SU-DHL-6 (cell line): ENCODE data around the gene GOLGA6C.
"Not testable (repeated sequence)": the region's sequence is repeated elsewhere in the genome, so short reads cannot be mapped to it uniquely, and the experiment has no call there.

Source experiments
- H2AFZ ChIP-seq: fragments of 200-600 bp; sonication (generic); 2 replicates; pipeline ENCODE4 v1.6.1; 2014; ENCODE audit warnings: low read depth, mild to moderate bottlenecking, moderate library complexity, mixed read lengths, antibody characterized with exemption, low read length; ENCODE audit not compliant: severe bottlenecking
- H3F3A ChIP-seq: fragments of 200-600 bp; shearing (Covaris generic); 2 replicates; pipeline ENCODE4 v1.6.0; 2016; ENCODE audit warnings: antibody characterized with exemption, mild to moderate bottlenecking; ENCODE audit not compliant: insufficient read depth
- H3K27ac ChIP-seq: fragments of 200-600 bp; sonication (generic); 2 replicates; pipeline ENCODE4 v1.5.1; 2016; ENCODE audit warnings: low read depth, mild to moderate bottlenecking, low read length, moderate library complexity, mixed read lengths
- H3K27me3 ChIP-seq: fragments of 200-600 bp; sonication (generic), shearing (Covaris generic); 2 replicates; pipeline ENCODE4 v1.6.0; 2014; ENCODE audit warnings: mild to moderate bottlenecking, low read length
- H3K36me3 ChIP-seq: fragments of 200-600 bp; sonication (generic); 2 replicates; pipeline ENCODE4 v1.6.1; 2014; ENCODE audit warnings: mild to moderate bottlenecking, low read length, mixed read lengths
- H3K4me2 ChIP-seq: fragments of 300-600, 200-600 bp; shearing (Covaris generic), sonication (generic); 2 replicates; pipeline ENCODE4 v1.6.0; 2014; ENCODE audit warnings: low read length, low read depth, mild to moderate bottlenecking; ENCODE audit not compliant: poor library complexity, severe bottlenecking
- H3K4me3 ChIP-seq: fragments of 200-600 bp; sonication (generic); 2 replicates; pipeline ENCODE4 v1.5.1; 2014; ENCODE audit warnings: antibody characterized with exemption, low read length, mild to moderate bottlenecking, mixed read lengths; ENCODE audit not compliant: insufficient read depth, poor library complexity, severe bottlenecking
- H3K79me2 ChIP-seq: fragments of 200-600 bp; sonication (generic); 2 replicates; pipeline ENCODE4 v1.6.1; 2014; ENCODE audit warnings: mild to moderate bottlenecking, low read length, moderate library complexity; ENCODE audit not compliant: insufficient read depth
- H3K9ac ChIP-seq: fragments of 200-600 bp; sonication (generic); 2 replicates; pipeline ENCODE4 v1.7.0; 2014; ENCODE audit warnings: mild to moderate bottlenecking, low read length
- H3K9me2 ChIP-seq: fragments of 200-600 bp; sonication (generic); replicated peaks from 2 replicates; pipeline ENCODE4 v1.6.1; 2014; ENCODE audit warnings: low read length; ENCODE audit not compliant: insufficient read depth
- H3K9me3 ChIP-seq: fragments of 200-600 bp; sonication (generic); 2 replicates; pipeline ENCODE4 v1.6.1; 2014; ENCODE audit warnings: low read length, mixed read lengths; ENCODE audit not compliant: insufficient read depth
- H4K20me1 ChIP-seq: fragments of 200-600 bp; sonication (generic); 2 replicates; pipeline ENCODE4 v1.6.1; 2014; ENCODE audit warnings: low read depth, mild to moderate bottlenecking, antibody characterized with exemption, low read length, moderate library complexity, mixed read lengths
- CTCF ChIP-seq: fragments of 200-600 bp; sonication (generic); IDR thresholded peaks from one replicate; pipeline ENCODE4 v1.5.1; 2017; ENCODE audit warnings: antibody characterized with exemption, mild to moderate bottlenecking, low read length, moderate library complexity; ENCODE audit not compliant: insufficient read depth, poor library complexity, severe bottlenecking
- EZH2phosphoT487 ChIP-seq: fragments of 200-600 bp; sonication (generic), shearing (Covaris generic); conservative IDR thresholded peaks from 2 replicates; pipeline ENCODE4 v1.6.1; 2018; ENCODE audit warnings: mild to moderate bottlenecking, antibody characterized with exemption, low read length, moderate library complexity, mixed read lengths

The GOLGA6C gene

GRCh38 chr15:75299311-75299688, 41.2 kb downstream of the GOLGA6C start:
- TF ChIP-seq CTCF: peak; percentile 24
- not testable (repeated sequence) for H3F3A ChIP-seq, H3K27ac ChIP-seq, H3K36me3 ChIP-seq, H3K4me3 ChIP-seq, H3K9me2 ChIP-seq, H3K4me2 ChIP-seq, H3K79me2 ChIP-seq, H3K27me3 ChIP-seq, H3K9ac ChIP-seq, H2AFZ ChIP-seq, H4K20me1 ChIP-seq, H3K9me3 ChIP-seq

GRCh38 chr15:75300026-75300425, 41.9 kb downstream of the GOLGA6C start:
- not testable (repeated sequence) for H3K4me3 ChIP-seq, H3K79me2 ChIP-seq, H3K4me2 ChIP-seq, H4K20me1 ChIP-seq, H3K27me3 ChIP-seq, H3K9me2 ChIP-seq, H2AFZ ChIP-seq, H3K36me3 ChIP-seq, H3K9me3 ChIP-seq, H3F3A ChIP-seq, H3K9ac ChIP-seq, H3K27ac ChIP-seq

DNA sequence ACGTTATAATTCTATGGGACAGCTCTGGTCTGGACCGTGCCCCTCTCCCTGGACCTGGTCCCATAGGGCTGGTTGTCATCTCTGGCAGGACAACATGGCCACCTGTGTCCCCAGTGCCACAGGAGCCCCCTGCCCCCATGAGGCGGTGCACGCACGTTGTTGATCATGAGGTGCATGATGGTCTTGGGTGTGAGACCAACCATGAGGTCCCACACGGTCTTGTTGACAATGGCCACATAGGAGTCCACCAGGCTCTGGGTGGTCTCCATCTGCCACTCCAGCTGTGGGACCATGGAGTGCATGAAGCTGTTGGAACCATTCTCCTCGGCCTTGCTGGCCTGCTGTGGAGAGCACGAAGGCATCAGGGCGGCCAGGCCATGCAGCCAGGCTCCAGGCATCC, 44.2 kb downstream of the GOLGA6C start:
- H4K20me1 ChIP-seq: no peaks in the 10 kb centered on the region
- H3K9ac ChIP-seq: no peak overlapping the region
- H3K9me3 ChIP-seq: no peaks in the 10 kb centered on the region
- no peaks in the 10 kb centered on the region for H3K79me2 ChIP-seq
- H3K27me3 ChIP-seq: no peaks in the 10 kb centered on the region
- H3K4me2 ChIP-seq: no peak overlapping the region
- no peak overlapping the region for H3K27ac ChIP-seq
- no peak overlapping the region for H2AFZ ChIP-seq
- TF ChIP-seq CTCF: no peak
- no peak for TF ChIP-seq EZH2phosphoT487
- no peaks in the 10 kb centered on the region for H3K36me3 ChIP-seq
- H3F3A ChIP-seq: no peaks in the 10 kb centered on the region
- no peaks in the 10 kb centered on the region for H3K9me2 ChIP-seq
- H3K4me3 ChIP-seq: no peak overlapping the region

DNA sequence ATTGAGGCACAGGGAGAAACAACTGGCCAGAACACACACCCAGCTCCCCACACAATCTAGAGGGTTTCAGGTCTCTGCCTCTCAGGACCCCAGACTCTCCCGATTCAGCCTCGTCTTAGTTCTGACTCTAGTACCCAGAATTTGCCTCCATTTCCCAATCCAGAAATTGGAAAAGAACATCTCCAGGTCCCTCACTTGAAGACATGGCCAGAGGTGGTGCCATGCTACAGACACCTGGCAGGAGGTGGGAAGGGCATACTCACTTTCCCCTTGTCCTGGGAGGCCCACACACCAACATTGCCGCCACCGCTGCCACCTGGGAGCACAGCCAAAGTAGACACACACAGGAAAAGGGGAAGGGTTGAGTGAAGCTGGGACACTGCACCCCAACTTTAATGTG, 44.6 kb downstream of the GOLGA6C start:
- not testable (repeated sequence) for H3K27ac ChIP-seq, H3K79me2 ChIP-seq, H3K9me2 ChIP-seq, H3K9ac ChIP-seq, H3K9me3 ChIP-seq, H3F3A ChIP-seq, H2AFZ ChIP-seq, H3K4me3 ChIP-seq, H3K4me2 ChIP-seq, H4K20me1 ChIP-seq, H3K27me3 ChIP-seq, H3K36me3 ChIP-seq
